Neural progenitor cell (in vitro differentiated cells): ENCODE data around the gene NR4A2.

Source experiments
- EZH2 ChIP-seq: fragments of 200-600 bp; sonication (generic); IDR thresholded peaks from 2 replicates; pipeline ENCODE4 v1.6.1; 2017; ENCODE audit warnings: antibody characterized with exemption, mild to moderate bottlenecking, moderate library complexity
- EZH2phosphoT487 ChIP-seq: fragments of 200-600 bp; sonication (generic); IDR thresholded peaks from 2 replicates; pipeline ENCODE4 v1.6.1; 2017; ENCODE audit warnings: antibody characterized with exemption
- TF ChIP-seq, protein P1 (sequence below): fragments of 200-600 bp; sonication (generic); IDR thresholded peaks from 2 replicates; pipeline ENCODE4 v1.5.1; 2017; ENCODE audit warnings: antibody characterized with exemption, mild to moderate bottlenecking

DNA sequence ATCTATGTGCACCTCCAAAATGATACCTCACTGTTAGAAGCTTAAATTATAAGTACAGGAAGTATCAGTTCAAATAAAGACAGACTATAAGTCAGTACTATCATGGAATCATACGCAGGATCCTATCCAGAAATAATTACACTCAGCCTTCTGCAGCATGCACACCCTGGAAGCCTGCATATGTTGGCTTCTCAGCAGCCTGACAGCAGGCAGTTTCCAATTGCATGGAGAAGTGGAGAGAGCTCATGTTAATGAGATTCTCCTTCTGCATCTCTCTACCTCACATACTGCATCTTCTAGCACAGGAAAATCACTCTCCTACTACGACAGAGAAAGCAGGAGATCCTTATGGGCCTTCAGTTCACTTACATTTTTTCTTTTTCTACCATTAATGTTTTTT lies 20.5 kb downstream of the NR4A2 start:
- TF ChIP-seq, protein P1, sequence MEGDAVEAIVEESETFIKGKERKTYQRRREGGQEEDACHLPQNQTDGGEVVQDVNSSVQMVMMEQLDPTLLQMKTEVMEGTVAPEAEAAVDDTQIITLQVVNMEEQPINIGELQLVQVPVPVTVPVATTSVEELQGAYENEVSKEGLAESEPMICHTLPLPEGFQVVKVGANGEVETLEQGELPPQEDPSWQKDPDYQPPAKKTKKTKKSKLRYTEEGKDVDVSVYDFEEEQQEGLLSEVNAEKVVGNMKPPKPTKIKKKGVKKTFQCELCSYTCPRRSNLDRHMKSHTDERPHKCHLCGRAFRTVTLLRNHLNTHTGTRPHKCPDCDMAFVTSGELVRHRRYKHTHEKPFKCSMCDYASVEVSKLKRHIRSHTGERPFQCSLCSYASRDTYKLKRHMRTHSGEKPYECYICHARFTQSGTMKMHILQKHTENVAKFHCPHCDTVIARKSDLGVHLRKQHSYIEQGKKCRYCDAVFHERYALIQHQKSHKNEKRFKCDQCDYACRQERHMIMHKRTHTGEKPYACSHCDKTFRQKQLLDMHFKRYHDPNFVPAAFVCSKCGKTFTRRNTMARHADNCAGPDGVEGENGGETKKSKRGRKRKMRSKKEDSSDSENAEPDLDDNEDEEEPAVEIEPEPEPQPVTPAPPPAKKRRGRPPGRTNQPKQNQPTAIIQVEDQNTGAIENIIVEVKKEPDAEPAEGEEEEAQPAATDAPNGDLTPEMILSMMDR = no peak
- TF ChIP-seq EZH2phosphoT487 (no peak), EZH2 (no peak)
